ENCODE measurements around the gene REM1. TPM values are rescaled to one million over a fixed set of nuclear protein-coding genes. Genes with fewer than 3 reads are reported as not detected.

The REM1 gene
- total and polyA plus RNA-seq, 2 of the 13 experiments (the other 11 are each of a cell fraction or from before 2014, with no cell fraction given) = not detected

DNA sequence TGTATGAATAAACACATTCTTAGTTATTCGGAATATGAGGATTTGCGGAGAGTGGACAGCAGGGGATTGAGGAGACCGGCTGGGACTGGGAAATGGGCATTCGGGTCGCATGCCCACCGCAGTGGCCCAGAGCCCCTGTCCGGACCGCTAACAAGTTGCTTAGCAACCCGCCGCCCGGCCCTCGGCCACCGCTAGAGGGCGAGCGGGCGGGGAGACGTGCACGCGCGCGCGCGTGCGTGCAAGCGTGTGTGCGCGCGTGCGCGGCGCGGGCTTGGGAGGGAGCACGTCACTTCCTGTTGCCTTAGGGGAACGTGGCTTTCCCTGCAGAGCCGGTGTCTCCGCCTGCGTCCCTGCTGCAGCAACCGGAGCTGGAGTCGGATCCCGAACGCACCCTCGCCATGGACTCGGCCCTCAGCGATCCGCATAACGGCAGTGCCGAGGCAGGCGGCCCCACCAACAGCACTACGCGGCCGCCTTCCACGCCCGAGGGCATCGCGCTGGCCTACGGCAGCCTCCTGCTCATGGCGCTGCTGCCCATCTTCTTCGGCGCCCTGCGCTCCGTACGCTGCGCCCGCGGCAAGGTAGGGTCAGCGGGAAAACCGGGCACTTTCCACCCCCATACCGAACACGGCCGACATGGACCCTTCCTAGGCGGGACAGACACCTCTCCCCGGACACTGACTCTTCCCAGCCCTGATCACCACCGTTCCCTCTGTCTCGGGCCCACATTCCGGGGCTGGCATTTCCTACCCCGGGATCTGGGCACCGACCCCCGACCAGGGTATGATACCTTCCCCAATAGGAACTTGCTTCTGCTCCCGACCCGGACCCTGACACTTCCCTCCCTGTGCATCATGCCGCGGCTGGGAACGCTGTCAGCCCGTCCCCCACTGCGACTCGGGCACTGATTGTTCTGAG, 39.3 kb downstream of the REM1 start, which contains the start of gene HM13 (continued):
- TF ChIP-seq MYNN (CRISPR knock-in tag; IDR thresholded peaks at IDR 0.05; ENCODE audit: low read depth) (0 out of 2 replicates have a peak, but pooled peaks have one; percentile 52), FOXC1 (CRISPR knock-in tag; IDR thresholded peaks at IDR 0.05; ENCODE audit: borderline replicate concordance) (no peak; the same call in 1 of the 2 replicates), ZNF354B (CRISPR knock-in tag; IDR thresholded peaks at IDR 0.05) (no peak), ZNF567 (CRISPR knock-in tag; IDR thresholded peaks at IDR 0.05; ENCODE audit: borderline replicate concordance) (peak; percentile 66; the same call in 1 of the 2 replicates), ZNF670 (CRISPR knock-in tag; IDR thresholded peaks at IDR 0.05; ENCODE audit: borderline replicate concordance) (peak; percentile 83), ZNF569 (CRISPR knock-in tag; IDR thresholded peaks at IDR 0.05; ENCODE audit: borderline replicate concordance) (peak; percentile 93; the same call in 1 of the 2 replicates), STAG1 (CRISPR knock-in tag; IDR thresholded peaks at IDR 0.05) (no peak; the same call in 1 of the 2 replicates), FOXM1 (CRISPR knock-in tag; IDR thresholded peaks at IDR 0.05) (0 out of 2 replicates have a peak, but pooled peaks have one; percentile 66), ZNF180 (CRISPR knock-in tag; IDR thresholded peaks at IDR 0.05; ENCODE audit: borderline replicate concordance, low read depth) (peak; percentile 91; the same call in 1 of the 2 replicates), ZNF17 (CRISPR knock-in tag; IDR thresholded peaks at IDR 0.05) (no peak), NFRKB (IDR thresholded peaks at IDR 0.05) (no peak), MIER2 (CRISPR knock-in tag; IDR thresholded peaks at IDR 0.05) (peak; percentile 43; the same call in 1 of the 2 replicates), HOXA5 (CRISPR knock-in tag; IDR thresholded peaks at IDR 0.05) (peak; percentile 97), GATA4 (IDR thresholded peaks at IDR 0.05; ENCODE audit: borderline replicate concordance, low read depth) (peak; percentile 51; the same call in 1 of the 2 replicates), ZNF546 (CRISPR knock-in tag; conservative IDR thresholded peaks at IDR 0.05) (peak; percentile 98), IRX3 (CRISPR knock-in tag; IDR thresholded peaks at IDR 0.05; ENCODE audit: borderline replicate concordance, low read depth) (no peak), ZBTB38 (CRISPR knock-in tag; IDR thresholded peaks at IDR 0.05) (peak; percentile 97), FOXK2 (IDR thresholded peaks at IDR 0.05) (peak; percentile 82), KDM5B (CRISPR knock-in tag; IDR thresholded peaks at IDR 0.05; ENCODE audit: borderline replicate concordance) (peak; percentile 97)
- TF ChIP-seq, protein P1, sequence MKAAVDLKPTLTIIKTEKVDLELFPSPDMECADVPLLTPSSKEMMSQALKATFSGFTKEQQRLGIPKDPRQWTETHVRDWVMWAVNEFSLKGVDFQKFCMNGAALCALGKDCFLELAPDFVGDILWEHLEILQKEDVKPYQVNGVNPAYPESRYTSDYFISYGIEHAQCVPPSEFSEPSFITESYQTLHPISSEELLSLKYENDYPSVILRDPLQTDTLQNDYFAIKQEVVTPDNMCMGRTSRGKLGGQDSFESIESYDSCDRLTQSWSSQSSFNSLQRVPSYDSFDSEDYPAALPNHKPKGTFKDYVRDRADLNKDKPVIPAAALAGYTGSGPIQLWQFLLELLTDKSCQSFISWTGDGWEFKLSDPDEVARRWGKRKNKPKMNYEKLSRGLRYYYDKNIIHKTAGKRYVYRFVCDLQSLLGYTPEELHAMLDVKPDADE (CRISPR knock-in tag; IDR thresholded peaks at IDR 0.05) = peak; percentile 96; the same call in 1 of the 2 replicates
- TF ChIP-seq, protein P2, sequence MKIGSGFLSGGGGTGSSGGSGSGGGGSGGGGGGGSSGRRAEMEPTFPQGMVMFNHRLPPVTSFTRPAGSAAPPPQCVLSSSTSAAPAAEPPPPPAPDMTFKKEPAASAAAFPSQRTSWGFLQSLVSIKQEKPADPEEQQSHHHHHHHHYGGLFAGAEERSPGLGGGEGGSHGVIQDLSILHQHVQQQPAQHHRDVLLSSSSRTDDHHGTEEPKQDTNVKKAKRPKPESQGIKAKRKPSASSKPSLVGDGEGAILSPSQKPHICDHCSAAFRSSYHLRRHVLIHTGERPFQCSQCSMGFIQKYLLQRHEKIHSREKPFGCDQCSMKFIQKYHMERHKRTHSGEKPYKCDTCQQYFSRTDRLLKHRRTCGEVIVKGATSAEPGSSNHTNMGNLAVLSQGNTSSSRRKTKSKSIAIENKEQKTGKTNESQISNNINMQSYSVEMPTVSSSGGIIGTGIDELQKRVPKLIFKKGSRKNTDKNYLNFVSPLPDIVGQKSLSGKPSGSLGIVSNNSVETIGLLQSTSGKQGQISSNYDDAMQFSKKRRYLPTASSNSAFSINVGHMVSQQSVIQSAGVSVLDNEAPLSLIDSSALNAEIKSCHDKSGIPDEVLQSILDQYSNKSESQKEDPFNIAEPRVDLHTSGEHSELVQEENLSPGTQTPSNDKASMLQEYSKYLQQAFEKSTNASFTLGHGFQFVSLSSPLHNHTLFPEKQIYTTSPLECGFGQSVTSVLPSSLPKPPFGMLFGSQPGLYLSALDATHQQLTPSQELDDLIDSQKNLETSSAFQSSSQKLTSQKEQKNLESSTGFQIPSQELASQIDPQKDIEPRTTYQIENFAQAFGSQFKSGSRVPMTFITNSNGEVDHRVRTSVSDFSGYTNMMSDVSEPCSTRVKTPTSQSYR (CRISPR knock-in tag; IDR thresholded peaks at IDR 0.05; ENCODE audit: borderline replicate concordance) = no peak; the same call in 1 of the 2 replicates
- TF ChIP-seq, protein P3, sequence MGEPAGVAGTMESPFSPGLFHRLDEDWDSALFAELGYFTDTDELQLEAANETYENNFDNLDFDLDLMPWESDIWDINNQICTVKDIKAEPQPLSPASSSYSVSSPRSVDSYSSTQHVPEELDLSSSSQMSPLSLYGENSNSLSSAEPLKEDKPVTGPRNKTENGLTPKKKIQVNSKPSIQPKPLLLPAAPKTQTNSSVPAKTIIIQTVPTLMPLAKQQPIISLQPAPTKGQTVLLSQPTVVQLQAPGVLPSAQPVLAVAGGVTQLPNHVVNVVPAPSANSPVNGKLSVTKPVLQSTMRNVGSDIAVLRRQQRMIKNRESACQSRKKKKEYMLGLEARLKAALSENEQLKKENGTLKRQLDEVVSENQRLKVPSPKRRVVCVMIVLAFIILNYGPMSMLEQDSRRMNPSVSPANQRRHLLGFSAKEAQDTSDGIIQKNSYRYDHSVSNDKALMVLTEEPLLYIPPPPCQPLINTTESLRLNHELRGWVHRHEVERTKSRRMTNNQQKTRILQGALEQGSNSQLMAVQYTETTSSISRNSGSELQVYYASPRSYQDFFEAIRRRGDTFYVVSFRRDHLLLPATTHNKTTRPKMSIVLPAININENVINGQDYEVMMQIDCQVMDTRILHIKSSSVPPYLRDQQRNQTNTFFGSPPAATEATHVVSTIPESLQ (CRISPR knock-in tag; conservative IDR thresholded peaks at IDR 0.05) = no peak

Data from HepG2 (cell line).